ENCODE measurements around the gene ZNF366. TPM values are rescaled to one million over a fixed set of nuclear protein-coding genes. Genes with fewer than 3 reads are reported as not detected.

ZNF366 gene
- total RNA-seq, 1 experiment from 2014 or later, result 0.17 TPM

DNA sequence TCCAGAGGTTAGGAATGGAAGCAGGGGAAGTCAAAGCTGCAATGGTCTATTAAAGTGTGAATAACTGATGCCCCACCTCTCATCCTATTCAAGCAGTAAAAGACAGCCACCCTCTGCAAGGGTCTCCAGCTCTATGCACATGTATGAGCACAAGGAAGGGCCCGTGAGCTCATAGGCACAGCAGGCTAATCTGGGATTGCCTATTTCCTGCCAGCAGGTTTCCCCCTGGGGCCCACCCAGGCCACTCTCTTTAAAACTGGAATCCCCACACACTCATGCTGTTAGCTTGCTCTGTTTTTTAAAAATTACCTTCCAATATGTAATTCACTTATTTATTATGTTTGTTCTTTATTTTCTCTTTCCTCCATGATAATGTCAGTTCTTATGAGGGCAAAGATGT is 48.7 kb upstream of the ZNF366 start:
- POLR2A ChIA-PET (ENCODE audit: unreplicated experiment), result interaction anchor here (0.5 to 0.7 kb wide), 2 partner anchors 53 to 88 kb away, joined by 6 to 10 read pairs; no protein-coding TSS in a partner anchor
- Histone ChIP-seq H3K27me3 (ENCODE audit: insufficient read depth, low read depth) (no peaks in the 10 kb centered on the region), H4K20me1 (ENCODE audit: insufficient read depth) (no peaks in the 10 kb centered on the region), H3K4me3 (no peak overlapping the region), H3F3A (ENCODE audit: insufficient read depth, low read depth) (no peaks in the 10 kb centered on the region), H2AFZ (no peak overlapping the region), H3K36me3 (ENCODE audit: low read depth) (no peaks in the 10 kb centered on the region), H3K4me1 (replicated peaks; ENCODE audit: insufficient read depth) (0 out of 2 replicates have a peak, but pooled peaks cover 3% of the 10 kb centered on the region), H3K9me3 (ENCODE audit: insufficient read depth, low read depth) (no peaks in the 10 kb centered on the region), H3K9me2 (ENCODE audit: insufficient read depth) (no peaks in the 10 kb centered on the region), H3K27ac (no peak overlapping the region), H3K79me2 (ENCODE audit: low read depth) (no peaks in the 10 kb centered on the region), H3K4me2 (no peak overlapping the region)
- CTCF ChIA-PET, result no interaction called here
- TF ChIP-seq, protein P1, sequence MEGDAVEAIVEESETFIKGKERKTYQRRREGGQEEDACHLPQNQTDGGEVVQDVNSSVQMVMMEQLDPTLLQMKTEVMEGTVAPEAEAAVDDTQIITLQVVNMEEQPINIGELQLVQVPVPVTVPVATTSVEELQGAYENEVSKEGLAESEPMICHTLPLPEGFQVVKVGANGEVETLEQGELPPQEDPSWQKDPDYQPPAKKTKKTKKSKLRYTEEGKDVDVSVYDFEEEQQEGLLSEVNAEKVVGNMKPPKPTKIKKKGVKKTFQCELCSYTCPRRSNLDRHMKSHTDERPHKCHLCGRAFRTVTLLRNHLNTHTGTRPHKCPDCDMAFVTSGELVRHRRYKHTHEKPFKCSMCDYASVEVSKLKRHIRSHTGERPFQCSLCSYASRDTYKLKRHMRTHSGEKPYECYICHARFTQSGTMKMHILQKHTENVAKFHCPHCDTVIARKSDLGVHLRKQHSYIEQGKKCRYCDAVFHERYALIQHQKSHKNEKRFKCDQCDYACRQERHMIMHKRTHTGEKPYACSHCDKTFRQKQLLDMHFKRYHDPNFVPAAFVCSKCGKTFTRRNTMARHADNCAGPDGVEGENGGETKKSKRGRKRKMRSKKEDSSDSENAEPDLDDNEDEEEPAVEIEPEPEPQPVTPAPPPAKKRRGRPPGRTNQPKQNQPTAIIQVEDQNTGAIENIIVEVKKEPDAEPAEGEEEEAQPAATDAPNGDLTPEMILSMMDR (conservative IDR thresholded peaks at IDR 0.05), result no peak
- TF ChIP-seq EZH2 (IDR thresholded peaks at IDR 0.05; ENCODE audit: low read depth), result no peak
- no peak for DNase-seq
- intact Hi-C loops (cut with micrococcal nuclease; ENCODE audit: unreplicated experiment), result loop anchor here (10.0 kb wide), 1 partner anchor 259 kb away; the partner anchor contains the start of gene TNPO1
- BruUV-seq (replicated peaks), result no TSS peak

- ChIA-PET POLR2A (ENCODE audit: unreplicated experiment) (no interaction called here), CTCF (no interaction called here)
- no peaks in the 10 kb centered on the region for H3K36me3 ChIP-seq (ENCODE audit: low read depth)
- H3K4me2 ChIP-seq, result no peak overlapping the region
- no peaks in the 10 kb centered on the region for H3F3A ChIP-seq (ENCODE audit: insufficient read depth, low read depth)
- no peaks in the 10 kb centered on the region for H3K9me2 ChIP-seq (ENCODE audit: insufficient read depth)
- H4K20me1 ChIP-seq (ENCODE audit: insufficient read depth), result no peaks in the 10 kb centered on the region
- no peak for TF ChIP-seq EZH2 (IDR thresholded peaks at IDR 0.05; ENCODE audit: low read depth)
- TF ChIP-seq, protein P1 (conservative IDR thresholded peaks at IDR 0.05), result no peak
- H3K79me2 ChIP-seq (ENCODE audit: low read depth), result no peaks in the 10 kb centered on the region
- H3K27me3 ChIP-seq (ENCODE audit: insufficient read depth, low read depth), result no peaks in the 10 kb centered on the region
- BruUV-seq (replicated peaks), result no TSS peak
- DNase-seq, result no peak
- no peaks in the 10 kb centered on the region for H3K9me3 ChIP-seq (ENCODE audit: insufficient read depth, low read depth)
- intact Hi-C loops (cut with micrococcal nuclease; ENCODE audit: unreplicated experiment), result loop anchor here (10.0 kb wide), 1 partner anchor 260 kb away; the partner anchor contains the start of gene TNPO1
- H3K27ac ChIP-seq, result no peak overlapping the region
- H3K4me1 ChIP-seq (replicated peaks; ENCODE audit: insufficient read depth), result 0 out of 2 replicates have a peak, but pooled peaks cover 3% of the 10 kb centered on the region
- no peak overlapping the region for H2AFZ ChIP-seq
- H3K4me3 ChIP-seq, result no peak overlapping the region
These were observed 47.7 kb upstream of the ZNF366 start for GRCh38 chr5:72554897-72555296.

DNA sequence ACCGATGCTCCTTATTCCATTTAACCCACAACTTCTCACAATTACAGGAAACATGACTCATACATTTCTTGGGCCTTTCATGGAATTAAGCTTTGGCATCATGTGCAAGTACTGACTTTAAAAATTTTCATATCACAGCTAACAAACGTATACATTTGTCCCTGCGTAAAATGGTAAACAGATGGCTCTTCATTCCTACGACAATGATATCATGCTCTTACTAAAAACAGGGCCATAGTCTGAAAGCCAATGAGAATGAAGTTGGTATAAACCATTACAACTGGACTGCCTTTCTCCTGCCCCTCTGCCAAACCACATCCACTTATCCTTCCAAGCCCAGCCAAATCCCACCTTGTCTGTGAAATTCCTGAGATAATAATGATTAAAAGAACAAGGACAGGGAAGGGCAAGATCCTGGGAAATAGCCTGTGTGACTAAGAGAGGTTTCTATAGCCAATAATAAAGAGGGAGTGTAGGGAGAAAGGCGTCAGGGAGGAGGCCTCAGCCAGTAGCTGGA is 44.9 kb upstream of the ZNF366 start:
- intact Hi-C loops (cut with micrococcal nuclease; ENCODE audit: unreplicated experiment), result loop anchor here (10.0 kb wide), 1 partner anchor 263 kb away; the partner anchor contains the start of gene TNPO1
- Histone ChIP-seq H3K4me1 (replicated peaks; ENCODE audit: insufficient read depth) (0 out of 2 replicates have a peak, but pooled peaks cover 3% of the 10 kb centered on the region), H4K20me1 (ENCODE audit: insufficient read depth) (no peaks in the 10 kb centered on the region), H3K9me2 (ENCODE audit: insufficient read depth) (no peaks in the 10 kb centered on the region), H3K27me3 (ENCODE audit: insufficient read depth, low read depth) (no peaks in the 10 kb centered on the region), H3K27ac (no peak overlapping the region), H3K79me2 (ENCODE audit: low read depth) (no peaks in the 10 kb centered on the region), H3K4me3 (no peak overlapping the region), H2AFZ (no peak overlapping the region), H3F3A (ENCODE audit: insufficient read depth, low read depth) (no peaks in the 10 kb centered on the region; the same call in 1 of the 2 replicates), H3K4me2 (no peak overlapping the region), H3K36me3 (ENCODE audit: low read depth) (no peaks in the 10 kb centered on the region), H3K9me3 (ENCODE audit: insufficient read depth, low read depth) (0 out of 2 replicates have a peak, but pooled peaks cover 5% of the 10 kb centered on the region)
- no peak for DNase-seq
- BruUV-seq (replicated peaks), result no TSS peak
- ChIA-PET POLR2A (ENCODE audit: unreplicated experiment) (interaction anchor here (0.6 to 0.8 kb wide), 2 partner anchors 220 to 318 kb away, joined by 4 to 6 read pairs; no protein-coding TSS in a partner anchor), CTCF (interaction anchor here (0.7 kb wide), 1 partner anchor 298 kb away, joined by 3 read pairs; no protein-coding TSS in a partner anchor)
- TF ChIP-seq, protein P1 (conservative IDR thresholded peaks at IDR 0.05), result no peak
- TF ChIP-seq EZH2 (IDR thresholded peaks at IDR 0.05; ENCODE audit: low read depth), result no peak
